IMR-90 (cell line): ENCODE results near the gene PEX14.

Source experiments
- CTCF ChIP-seq: conservative IDR thresholded peaks from 2 replicates; pipeline ENCODE4 v1.5.1; 2012; ENCODE audit warnings: mild to moderate bottlenecking, low read depth, low read length, improper control_type of control experiment
- RCOR1 ChIP-seq: IDR thresholded peaks from 2 replicates; pipeline ENCODE4 v1.6.1; 2012; ENCODE audit warnings: mild to moderate bottlenecking, low read length, improper control_type of control experiment; ENCODE audit not compliant: insufficient replicate concordance
- SMC3 ChIP-seq: fragments of 150-350 bp; IDR thresholded peaks from 2 replicates; pipeline ENCODE4 v1.6.1; 2016; ENCODE audit warnings: low read depth, mild to moderate bottlenecking, antibody characterized with exemption, low read length, moderate library complexity

- TF ChIP-seq CTCF (no peak), SMC3 (no peak), RCOR1 (no peak)
Observed at GRCh38 chr1:10438677-10439163, 36.0 kb upstream of the PEX14 start.
